HepG2 (cell line): Measurements from ENCODE around the gene MAPK8IP3. TPM values are rescaled to one million over a fixed set of nuclear protein-coding genes. Genes with fewer than 3 reads are reported as not detected.

Experiments used
- AGO1 ChIP-seq: fragments of 200-400 bp; formaldehyde crosslinking; IDR thresholded peaks from 2 replicates; pipeline ENCODE4 v1.6.1; 2017; ENCODE audit warnings: mild to moderate bottlenecking, low read depth, low read length, moderate library complexity; ENCODE audit not compliant: poor library complexity, severe bottlenecking
- MIER3 ChIP-seq: IDR thresholded peaks from 2 replicates; pipeline ENCODE4 v1.6.1; 2016; ENCODE audit warnings: missing compliant biosample characterization, borderline replicate concordance
- PHF20 ChIP-seq: sonication (generic); formaldehyde crosslinking; IDR thresholded peaks from 2 replicates; pipeline ENCODE4 v1.5.0; 2020; ENCODE audit warnings: mild to moderate bottlenecking, missing genetic modification reagents
- POLR2G ChIP-seq: fragments of 200-400 bp; formaldehyde crosslinking; IDR thresholded peaks from 2 replicates; pipeline ENCODE4 v1.6.1; 2018; ENCODE audit warnings: mild to moderate bottlenecking, low read depth, low read length, moderate library complexity
- REL ChIP-seq: sonication (generic); formaldehyde crosslinking; conservative IDR thresholded peaks from 2 replicates; pipeline ENCODE4 v1.8.0; 2022; ENCODE audit warnings: mild to moderate bottlenecking, missing genetic modification reagents, moderate library complexity
- RFX5 ChIP-seq: IDR thresholded peaks from 2 replicates; pipeline ENCODE4 v1.6.1; 2011; ENCODE audit warnings: low read depth, low read length, improper control_type of control experiment
- RNF2 ChIP-seq: fragments of 450-650 bp; conservative IDR thresholded peaks from 2 replicates; pipeline ENCODE4 v1.6.1; 2016; ENCODE audit warnings: low read depth
- SALL1 ChIP-seq: sonication (generic); formaldehyde crosslinking; IDR thresholded peaks from 2 replicates; pipeline ENCODE4 v1.8.0; 2022; ENCODE audit warnings: mild to moderate bottlenecking, missing genetic modification reagents
- SMC3 ChIP-seq: IDR thresholded peaks from 2 replicates; pipeline ENCODE4 v1.6.1; 2011; ENCODE audit warnings: low read length, improper control_type of control experiment
- SPEN ChIP-seq: sonication (generic); formaldehyde crosslinking; IDR thresholded peaks from 2 replicates; pipeline ENCODE4 v1.5.1; 2020; ENCODE audit warnings: low read depth, mild to moderate bottlenecking, missing genetic modification reagents
- STAG1 ChIP-seq: sonication (generic); formaldehyde crosslinking; IDR thresholded peaks from 2 replicates; pipeline ENCODE4 v1.4.0; 2020; ENCODE audit warnings: missing genetic modification reagents
- ZFP90 ChIP-seq: sonication (generic); formaldehyde crosslinking; IDR thresholded peaks from 2 replicates; pipeline ENCODE4 v1.8.0; 2022; ENCODE audit warnings: missing genetic modification reagents, mild to moderate bottlenecking, inconsistent platforms, borderline replicate concordance
- ZFX ChIP-seq: sonication (generic); formaldehyde crosslinking; IDR thresholded peaks from 2 replicates; pipeline ENCODE4 v1.4.0; 2020; ENCODE audit warnings: mild to moderate bottlenecking, low read depth, missing genetic modification reagents, moderate library complexity
- ZNF713 ChIP-seq: sonication (generic); formaldehyde crosslinking; IDR thresholded peaks from 2 replicates; pipeline ENCODE4 v1.4.0; 2020; ENCODE audit warnings: mild to moderate bottlenecking, missing genetic modification reagents
- ZNF75D ChIP-seq: sonication (generic); formaldehyde crosslinking; IDR thresholded peaks from 2 replicates; pipeline ENCODE4 v1.8.1; 2023; ENCODE audit warnings: missing genetic modification reagents, mild to moderate bottlenecking, borderline replicate concordance
- ZSCAN22 ChIP-seq: sonication (generic); formaldehyde crosslinking; IDR thresholded peaks from 2 replicates; pipeline ENCODE4 v1.4.0; 2020; ENCODE audit warnings: mild to moderate bottlenecking, missing genetic modification reagents
- ZSCAN9 ChIP-seq: IDR thresholded peaks from 2 replicates; pipeline ENCODE4 v1.6.1; 2016; ENCODE audit warnings: borderline replicate concordance
- polyA plus RNA-seq, 8 experiments: library from polyadenylated mRNA; depleted of rRNA in 3 of 8; stranded (reverse) in 7 of 8; unstranded in 1 of 8; fragments of >200 nt; fragmentation: Illumina TruSeq in 4 of 8; extraction: Trizol in 4 of 8; gene quantifications; 2 replicates each; pipeline versions ENCODE4 v1.2.1 to v1.2.3, GENCODE V29; 2011 to 2016; ENCODE audit warnings: low read depth in 4 of 8, missing spikeins in 1 of 8, mixed read lengths in 1 of 8; ENCODE audit not compliant: insufficient read depth in 1 of 8
- total RNA-seq, 5 experiments: library from RNA; depleted of rRNA; stranded (reverse); fragments of >200 nt; fragmentation: Illumina TruSeq; extraction: Trizol; gene quantifications; 2 replicates each; pipeline ENCODE4 v1.2.3, GENCODE V29; 2016; ENCODE audit warnings: low read depth in 1 of 5
- TF ChIP-seq, protein P1 (sequence below): sonication (generic); formaldehyde crosslinking; IDR thresholded peaks from 2 replicates; pipeline ENCODE4 v1.5.0; 2020; ENCODE audit warnings: missing genetic modification reagents
- TF ChIP-seq, protein P2 (sequence below): IDR thresholded peaks from 2 replicates; pipeline ENCODE4 v1.6.1; 2016; ENCODE audit warnings: missing biosample characterization, missing genetic modification reagents, low read depth
- TF ChIP-seq, protein P3 (sequence below): sonication (generic); formaldehyde crosslinking; IDR thresholded peaks from 2 replicates; pipeline ENCODE4 v1.5.1; 2020; ENCODE audit warnings: mild to moderate bottlenecking, missing genetic modification reagents, moderate library complexity
- TF ChIP-seq, protein P4 (sequence below): fragments of 450-650 bp; IDR thresholded peaks from 2 replicates; pipeline ENCODE4 v1.6.1; 2016

Gene MAPK8IP3
- total and polyA plus RNA-seq, 2 of the 13 experiments (the other 11 are each of a cell fraction or from before 2014, with no cell fraction given) = 25.1 to 41.7 TPM

DNA sequence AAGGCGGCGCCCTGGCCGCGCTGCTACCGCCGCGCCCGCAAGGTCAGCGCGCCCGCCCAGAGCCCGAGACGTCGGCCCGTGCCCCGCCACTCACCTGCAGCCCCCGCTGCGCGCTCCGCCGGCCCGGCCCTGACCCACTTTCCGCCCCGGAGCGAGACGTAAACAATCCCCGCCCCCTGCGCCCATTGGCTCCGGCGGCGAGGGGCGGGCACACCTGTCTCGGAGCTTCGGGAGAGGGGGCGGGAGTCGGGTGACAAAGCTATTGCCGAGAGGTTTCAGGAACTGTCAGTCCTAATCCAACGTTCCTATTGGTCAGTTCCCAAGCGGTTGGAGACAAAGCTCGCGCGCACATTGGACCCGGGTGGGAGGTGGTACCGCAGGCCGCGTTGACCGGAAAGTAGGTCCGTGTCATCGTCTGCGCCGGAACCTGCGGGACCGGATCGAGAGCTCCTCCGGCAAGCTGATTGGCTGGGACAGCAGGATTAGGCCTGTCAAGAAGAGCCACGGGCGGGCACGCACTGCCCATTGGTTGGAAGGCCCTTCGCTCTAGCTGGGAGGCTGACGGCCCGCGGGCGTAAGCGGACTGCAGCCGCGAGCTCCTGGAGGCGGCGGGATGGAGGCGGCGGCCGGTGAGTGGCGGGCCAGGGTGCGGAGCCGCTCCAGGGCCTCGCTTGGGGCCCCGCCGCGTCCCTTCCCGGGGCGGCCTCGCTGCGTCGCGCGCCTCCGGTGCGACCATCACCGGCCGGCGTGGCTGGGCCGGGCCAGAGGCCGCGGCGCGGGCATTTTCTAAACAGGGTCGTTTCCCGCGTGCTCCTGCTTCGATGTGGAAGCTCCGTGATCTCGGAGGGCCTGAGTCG lies 76.6 kb downstream of the MAPK8IP3 start, which contains the start of the genes NUBP2 and SPSB3 (continued):
- TF ChIP-seq, protein P1, sequence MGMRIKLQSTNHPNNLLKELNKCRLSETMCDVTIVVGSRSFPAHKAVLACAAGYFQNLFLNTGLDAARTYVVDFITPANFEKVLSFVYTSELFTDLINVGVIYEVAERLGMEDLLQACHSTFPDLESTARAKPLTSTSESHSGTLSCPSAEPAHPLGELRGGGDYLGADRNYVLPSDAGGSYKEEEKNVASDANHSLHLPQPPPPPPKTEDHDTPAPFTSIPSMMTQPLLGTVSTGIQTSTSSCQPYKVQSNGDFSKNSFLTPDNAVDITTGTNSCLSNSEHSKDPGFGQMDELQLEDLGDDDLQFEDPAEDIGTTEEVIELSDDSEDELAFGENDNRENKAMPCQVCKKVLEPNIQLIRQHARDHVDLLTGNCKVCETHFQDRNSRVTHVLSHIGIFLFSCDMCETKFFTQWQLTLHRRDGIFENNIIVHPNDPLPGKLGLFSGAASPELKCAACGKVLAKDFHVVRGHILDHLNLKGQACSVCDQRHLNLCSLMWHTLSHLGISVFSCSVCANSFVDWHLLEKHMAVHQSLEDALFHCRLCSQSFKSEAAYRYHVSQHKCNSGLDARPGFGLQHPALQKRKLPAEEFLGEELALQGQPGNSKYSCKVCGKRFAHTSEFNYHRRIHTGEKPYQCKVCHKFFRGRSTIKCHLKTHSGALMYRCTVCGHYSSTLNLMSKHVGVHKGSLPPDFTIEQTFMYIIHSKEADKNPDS (CRISPR knock-in tag) = no peak
- TF ChIP-seq SMC3 (no peak), ZSCAN22 (CRISPR knock-in tag) (no peak), PHF20 (CRISPR knock-in tag) (peak; percentile 93), SALL1 (CRISPR knock-in tag) (peak; percentile 48), STAG1 (no peak), ZFX (peak; percentile 67), ZFP90 (CRISPR knock-in tag) (no peak), ZSCAN9 (CRISPR knock-in tag) (no peak), ZNF713 (CRISPR knock-in tag) (0 out of 2 replicates have a peak, but pooled peaks have one; percentile 49), ZNF75D (CRISPR knock-in tag) (no peak), RFX5 (peak; percentile 59; the same call in 1 of the 2 replicates), AGO1 (peak; percentile 99), SPEN (CRISPR knock-in tag) (peak; percentile 80), RNF2 (0 out of 2 replicates have a peak, but pooled peaks have one; percentile 20), REL (CRISPR knock-in tag) (no peak), MIER3 (CRISPR knock-in tag) (peak; percentile 64; the same call in 1 of the 2 replicates), POLR2G (peak; percentile 70)
- TF ChIP-seq, protein P2, sequence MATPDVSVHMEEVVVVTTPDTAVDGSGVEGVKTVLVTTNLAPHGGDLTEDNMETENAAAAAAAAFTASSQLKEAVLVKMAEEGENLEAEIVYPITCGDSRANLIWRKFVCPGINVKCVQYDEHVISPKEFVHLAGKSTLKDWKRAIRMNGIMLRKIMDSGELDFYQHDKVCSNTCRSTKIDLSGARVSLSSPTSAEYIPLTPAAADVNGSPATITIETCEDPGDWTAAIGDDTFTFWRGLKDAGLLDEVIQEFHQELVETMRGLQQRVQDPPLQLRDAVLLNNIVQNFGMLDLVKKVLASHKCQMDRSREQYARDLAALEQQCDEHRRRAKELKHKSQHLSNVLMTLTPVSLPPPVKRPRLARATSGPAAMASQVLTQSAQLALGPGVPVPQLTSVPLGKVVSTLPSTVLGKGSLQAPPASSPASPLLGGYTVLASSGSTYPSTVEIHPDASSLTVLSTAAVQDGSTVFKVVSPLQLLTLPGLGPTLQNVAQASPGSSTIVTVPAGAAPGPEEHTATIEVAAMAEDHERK = peak; percentile 59; the same call in 1 of the 2 replicates
- TF ChIP-seq, protein P3, sequence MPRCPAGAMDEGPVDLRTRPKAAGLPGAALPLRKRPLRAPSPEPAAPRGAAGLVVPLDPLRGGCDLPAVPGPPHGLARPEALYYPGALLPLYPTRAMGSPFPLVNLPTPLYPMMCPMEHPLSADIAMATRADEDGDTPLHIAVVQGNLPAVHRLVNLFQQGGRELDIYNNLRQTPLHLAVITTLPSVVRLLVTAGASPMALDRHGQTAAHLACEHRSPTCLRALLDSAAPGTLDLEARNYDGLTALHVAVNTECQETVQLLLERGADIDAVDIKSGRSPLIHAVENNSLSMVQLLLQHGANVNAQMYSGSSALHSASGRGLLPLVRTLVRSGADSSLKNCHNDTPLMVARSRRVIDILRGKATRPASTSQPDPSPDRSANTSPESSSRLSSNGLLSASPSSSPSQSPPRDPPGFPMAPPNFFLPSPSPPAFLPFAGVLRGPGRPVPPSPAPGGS = no peak
- TF ChIP-seq, protein P4, sequence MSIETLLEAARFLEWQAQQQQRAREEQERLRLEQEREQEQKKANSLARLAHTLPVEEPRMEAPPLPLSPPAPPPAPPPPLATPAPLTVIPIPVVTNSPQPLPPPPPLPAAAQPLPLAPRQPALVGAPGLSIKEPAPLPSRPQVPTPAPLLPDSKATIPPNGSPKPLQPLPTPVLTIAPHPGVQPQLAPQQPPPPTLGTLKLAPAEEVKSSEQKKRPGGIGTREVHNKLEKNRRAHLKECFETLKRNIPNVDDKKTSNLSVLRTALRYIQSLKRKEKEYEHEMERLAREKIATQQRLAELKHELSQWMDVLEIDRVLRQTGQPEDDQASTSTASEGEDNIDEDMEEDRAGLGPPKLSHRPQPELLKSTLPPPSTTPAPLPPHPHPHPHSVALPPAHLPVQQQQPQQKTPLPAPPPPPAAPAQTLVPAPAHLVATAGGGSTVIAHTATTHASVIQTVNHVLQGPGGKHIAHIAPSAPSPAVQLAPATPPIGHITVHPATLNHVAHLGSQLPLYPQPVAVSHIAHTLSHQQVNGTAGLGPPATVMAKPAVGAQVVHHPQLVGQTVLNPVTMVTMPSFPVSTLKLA = peak; percentile 77
